ENCODE data around the gene GMPR.

DNA sequence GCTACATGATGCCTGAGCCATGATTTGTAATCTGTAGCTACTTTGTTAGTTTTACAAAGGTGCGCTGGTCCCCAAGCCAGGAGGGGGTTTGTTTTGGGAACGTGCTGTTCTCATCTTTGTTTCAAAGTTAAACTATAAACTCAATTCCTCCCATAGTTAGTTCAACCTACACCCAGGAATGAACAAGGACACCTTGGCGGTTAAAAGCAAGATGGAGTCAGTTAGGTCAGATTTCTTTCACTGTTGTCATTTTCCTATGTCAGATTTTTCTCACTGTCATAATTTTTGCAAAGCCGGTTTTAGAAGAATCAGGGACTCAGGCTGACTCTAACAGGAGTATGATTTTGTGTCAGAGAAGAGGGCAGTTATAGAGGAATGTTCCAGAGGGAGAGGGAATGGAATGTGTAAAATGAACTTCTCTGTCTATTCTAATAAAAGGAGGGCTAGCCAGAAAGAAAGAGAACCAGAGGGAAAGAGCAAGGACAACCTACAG lies 2.3 kb upstream of the GMPR start:
- no peak for TF ChIP-seq POLR2A (IDR thresholded peaks at IDR 0.05; ENCODE audit: low read depth, low read length)
- no peak for TF ChIP-seq POLR2AphosphoS5 (IDR thresholded peaks at IDR 0.05; ENCODE audit: low read depth, low read length)

Data from GM12892 (cell line).